Measurements from ENCODE around the gene MED27.

Gene MED27

GRCh38 chr9:131919216-131919615 is 160.5 kb downstream of the MED27 start (continued):
- TF ChIP-seq ZNF776 (tag by site-specific recombination; IDR thresholded peaks at IDR 0.05; ENCODE audit: borderline replicate concordance) (no peak), ZNF704 (tag by site-specific recombination; IDR thresholded peaks at IDR 0.05) (no peak), ZNF548 (tag by site-specific recombination; IDR thresholded peaks at IDR 0.05) (no peak)

GRCh38 chr9:131918481-131918880 is 161.2 kb downstream of the MED27 start:
- no peaks in the 10 kb centered on the region for H3K4me1 ChIP-seq (ENCODE audit: control insufficient read depth, insufficient read depth, low read length)
- H3K9me3 ChIP-seq (ENCODE audit: control insufficient read depth, insufficient read depth, low read depth, low read length): no peaks in the 10 kb centered on the region
- no peak overlapping the region for H3K27ac ChIP-seq (ENCODE audit: extremely low read depth, low read depth, low read length)
- TF ChIP-seq SALL2 (tag by site-specific recombination; IDR thresholded peaks at IDR 0.05; ENCODE audit: borderline replicate concordance) (no peak), ZNF777 (tag by site-specific recombination; IDR thresholded peaks at IDR 0.05; ENCODE audit: borderline replicate concordance) (no peak), ZNF488 (tag by site-specific recombination; IDR thresholded peaks at IDR 0.05) (no peak), ZNF280C (tag by site-specific recombination; IDR thresholded peaks at IDR 0.05) (no peak), SP2 (tag by site-specific recombination; IDR thresholded peaks at IDR 0.05) (no peak), ZNF404 (tag by site-specific recombination; IDR thresholded peaks at IDR 0.05) (no peak), ZNF19 (tag by site-specific recombination; IDR thresholded peaks at IDR 0.05; ENCODE audit: low read depth) (no peak), SP7 (tag by site-specific recombination; IDR thresholded peaks at IDR 0.05) (no peak), ZNF146 (tag by site-specific recombination; IDR thresholded peaks at IDR 0.05) (no peak), ZNF266 (tag by site-specific recombination; IDR thresholded peaks at IDR 0.05; ENCODE audit: low read depth) (no peak)
- no peaks in the 10 kb centered on the region for H3K36me3 ChIP-seq (ENCODE audit: control insufficient read depth in 2 of 2, insufficient read depth in 1 of 2, low read length in 2 of 2)
- POLR2A ChIA-PET: no interaction called here
- no peak overlapping the region for H3K4me3 ChIP-seq (ENCODE audit: low read depth, low read length)
- CTCF ChIA-PET: no interaction called here

- Histone ChIP-seq H3K27ac (ENCODE audit: extremely low read depth, low read depth, low read length) (no peak overlapping the region), H3K36me3 (ENCODE audit: control insufficient read depth in 2 of 2, insufficient read depth in 1 of 2, low read length in 2 of 2) (no peaks in the 10 kb centered on the region), H3K9me3 (ENCODE audit: control insufficient read depth, insufficient read depth, low read depth, low read length) (no peaks in the 10 kb centered on the region), H3K4me1 (ENCODE audit: control insufficient read depth, insufficient read depth, low read length) (no peaks in the 10 kb centered on the region), H3K4me3 (ENCODE audit: low read depth, low read length) (no peak overlapping the region)
- CTCF ChIA-PET: interaction anchor here (0.6 to 0.9 kb wide), 2 partner anchors 35 to 345 kb away, joined by 3 read pairs; no protein-coding TSS in a partner anchor
- POLR2A ChIA-PET: no interaction called here
- TF ChIP-seq ZNF37A (tag by site-specific recombination; IDR thresholded peaks at IDR 0.05): no peak
- no peak for TF ChIP-seq ZEB2 (tag by site-specific recombination; IDR thresholded peaks at IDR 0.05)
- no peak for TF ChIP-seq ZNF114 (tag by site-specific recombination; IDR thresholded peaks at IDR 0.05)
- TF ChIP-seq ZNF324 (tag by site-specific recombination; IDR thresholded peaks at IDR 0.05): no peak
- no peak for TF ChIP-seq GFI1B (tag by site-specific recombination; IDR thresholded peaks at IDR 0.05)
- no peak for TF ChIP-seq ZBTB1 (tag by site-specific recombination; IDR thresholded peaks at IDR 0.05)
- TF ChIP-seq ZSCAN16 (tag by site-specific recombination; IDR thresholded peaks at IDR 0.05): no peak
- TF ChIP-seq TRIM28 (IDR thresholded peaks at IDR 0.05; ENCODE audit: borderline replicate concordance, low read length): no peak
- no peak for TF ChIP-seq ZBTB8A (tag by site-specific recombination; IDR thresholded peaks at IDR 0.05)
- TF ChIP-seq HOXD13 (CRISPR knock-in tag; IDR thresholded peaks at IDR 0.05; ENCODE audit: borderline replicate concordance): no peak
- TF ChIP-seq YY1 (tag by site-specific recombination; IDR thresholded peaks at IDR 0.05): no peak
- no peak for TF ChIP-seq ZNF747 (tag by site-specific recombination; IDR thresholded peaks at IDR 0.05)
- TF ChIP-seq IKZF3 (tag by site-specific recombination; IDR thresholded peaks at IDR 0.05): no peak
- TF ChIP-seq ZNF10 (tag by site-specific recombination; IDR thresholded peaks at IDR 0.05): no peak
- no peak for TF ChIP-seq ZBTB49 (tag by site-specific recombination; IDR thresholded peaks at IDR 0.05; ENCODE audit: low read depth)
- TF ChIP-seq ATF2 (tag by site-specific recombination; IDR thresholded peaks at IDR 0.05; ENCODE audit: low read depth): no peak
Observed at GRCh38 chr9:131917009-131917408, 162.7 kb downstream of the MED27 start.

Measured in HEK293 (cell line).